H1 (cell line): Measurements from ENCODE around the gene TMEM225. TPM values are rescaled to one million over a fixed set of nuclear protein-coding genes. Genes with fewer than 3 reads are reported as not detected.

ENCODE experiments used
- CTCF ChIA-PET: fragments of 300-600 bp; sonication (Branson Sonifier 250); formaldehyde crosslinking; loops from one replicate; lab custom pipeline; 2021; ENCODE audit not compliant: partially characterized antibody; lab: Charles Lee
- POLR2A ChIA-PET: fragments of 300-600 bp; sonication (Branson Sonifier 250); formaldehyde crosslinking; loops from one replicate; lab custom pipeline; 2021; ENCODE audit warnings: inconsistent platforms; ENCODE audit not compliant: partially characterized antibody; lab: Charles Lee
- DNase-seq, 2 experiments: peaks; one replicate each; pipeline versions ENCODE4 v3.0.0 to v3.0.0-alpha.2; 2010 to 2022; ENCODE audit warnings: low spot score in 2 of 2, low read depth in 1 of 2, mixed read lengths in 1 of 2
- FAIRE-seq: peaks from 2 replicates; lab custom pipeline; 2011; peaks lifted over from hg19 to GRCh38; lab: Jason Lieb, UNC
- H2AFZ ChIP-seq: 2 replicates; pipeline ENCODE4 v1.8.1; 2012; ENCODE audit warnings: low read length, inconsistent platforms
- H2AK5ac ChIP-seq: 2 replicates; pipeline ENCODE4 v1.6.1; 2013; ENCODE audit warnings: low read depth, low read length
- H2BK120ac ChIP-seq: replicated peaks from 2 replicates; pipeline ENCODE3; 2013; ENCODE audit warnings: low read depth, low read length, inconsistent platforms
- H2BK12ac ChIP-seq: 2 replicates; pipeline ENCODE4 v1.6.1; 2013; ENCODE audit warnings: low read depth, low read length
- H2BK15ac ChIP-seq: 2 replicates; pipeline ENCODE4 v1.6.1; 2013; ENCODE audit warnings: low read length
- H2BK20ac ChIP-seq: 2 replicates; pipeline ENCODE4 v1.6.1; 2013; ENCODE audit warnings: low read length
- H2BK5ac ChIP-seq: 2 replicates; pipeline ENCODE4 v1.6.1; 2013; ENCODE audit warnings: low read depth, low read length
- H3K14ac ChIP-seq: 2 replicates; pipeline ENCODE4 v1.6.1; 2013; ENCODE audit warnings: inconsistent platforms; ENCODE audit not compliant: insufficient read length
- H3K18ac ChIP-seq: 2 replicates; pipeline ENCODE4 v1.6.1; 2013; ENCODE audit warnings: low read length; ENCODE audit errors: extremely low read depth
- H3K23ac ChIP-seq: 2 replicates; pipeline ENCODE4 v1.6.1; 2013; ENCODE audit warnings: inconsistent platforms; ENCODE audit not compliant: insufficient read length
- H3K23me2 ChIP-seq: 2 replicates; pipeline ENCODE4 v1.6.1; 2013; ENCODE audit warnings: low read depth, low read length
- H3K27ac ChIP-seq: 2 replicates; pipeline ENCODE4 v1.6.1; 2011; ENCODE audit warnings: low read depth, low read length, inconsistent platforms
- H3K27me3 ChIP-seq, 4 experiments: replicated peaks in 1 of 4; 1 replicate in 1 of 4; 2 replicates in 3 of 4; pipeline versions ENCODE4 v1.6.1 to v1.8.1; 2011 to 2013; ENCODE audit warnings: low read length in 3 of 4, mild to moderate bottlenecking in 3 of 4, inconsistent platforms in 2 of 4, mixed read lengths in 2 of 4, moderate library complexity in 1 of 4; ENCODE audit not compliant: control insufficient read depth in 3 of 4, insufficient read depth in 3 of 4; ENCODE audit errors: extremely low read depth in 1 of 4
- H3K36me3 ChIP-seq, 4 experiments: 2 replicates each; pipeline versions ENCODE4 v1.6.1 to v1.8.1; 2011 to 2013; ENCODE audit warnings: mild to moderate bottlenecking in 4 of 4, low read length in 3 of 4, moderate library complexity in 2 of 4, control low read depth in 1 of 4, inconsistent platforms in 1 of 4; ENCODE audit not compliant: insufficient read depth in 4 of 4, control insufficient read depth in 2 of 4
- H3K4ac ChIP-seq: replicated peaks from 2 replicates; pipeline ENCODE3; 2013; ENCODE audit warnings: low read length, low read depth, mixed read lengths, inconsistent platforms; ENCODE audit not compliant: insufficient read length
- H3K4me1 ChIP-seq, 4 experiments: replicated peaks in 1 of 4; 1 replicate in 1 of 4; 2 replicates in 3 of 4; pipeline versions ENCODE4 v1.6.1 to v1.8.1; 2011 to 2013; ENCODE audit warnings: low read length in 3 of 4, inconsistent platforms in 2 of 4, mixed read lengths in 1 of 4; ENCODE audit not compliant: insufficient read depth in 4 of 4, control insufficient read depth in 3 of 4
- H3K4me2 ChIP-seq, 2 experiments: 2 replicates each; pipeline versions ENCODE4 v1.6.1 to v1.8.1; 2011 to 2013; ENCODE audit warnings: low read depth in 2 of 2, low read length in 2 of 2, control low read depth in 1 of 2, inconsistent platforms in 1 of 2, mild to moderate bottlenecking in 1 of 2; ENCODE audit not compliant: insufficient read depth in 1 of 2
- H3K4me3 ChIP-seq, 4 experiments: fragments of 200-600, 300-600 bp in 1 of 4; sonication (generic), shearing (Covaris generic), sonication (Bioruptor Twin) in 1 of 4; 2 replicates each; pipeline versions ENCODE4 v1.5.1 to v1.8.1; 2011 to 2016; ENCODE audit warnings: low read length in 4 of 4, low read depth in 3 of 4, control low read depth in 2 of 4, inconsistent platforms in 2 of 4, mild to moderate bottlenecking in 2 of 4, mixed read lengths in 1 of 4, moderate library complexity in 1 of 4; ENCODE audit not compliant: insufficient read depth in 2 of 4; ENCODE audit errors: extremely low read depth in 1 of 4
- H3K56ac ChIP-seq: replicated peaks from 2 replicates; pipeline ENCODE3; 2013; ENCODE audit warnings: low read depth, mild to moderate bottlenecking, mixed read lengths, low read length, inconsistent platforms; ENCODE audit not compliant: insufficient read length
- H3K79me1 ChIP-seq: 2 replicates; pipeline ENCODE4 v1.6.1; 2013; ENCODE audit warnings: low read depth, low read length, control low read depth
- H3K79me2 ChIP-seq, 2 experiments: 2 replicates each; pipeline versions ENCODE4 v1.6.1 to v1.8.1; 2012 to 2013; ENCODE audit warnings: low read length in 2 of 2, mild to moderate bottlenecking in 2 of 2, inconsistent platforms in 1 of 2; ENCODE audit not compliant: insufficient read depth in 2 of 2, control insufficient read depth in 1 of 2
- H3K9ac ChIP-seq, 4 experiments: replicated peaks in 1 of 4; 1 replicate in 1 of 4; 2 replicates in 3 of 4; pipeline versions ENCODE4 v1.6.1 to v1.8.1; 2011 to 2013; ENCODE audit warnings: low read depth in 3 of 4, low read length in 3 of 4, control low read depth in 2 of 4, mild to moderate bottlenecking in 2 of 4, moderate library complexity in 2 of 4, inconsistent platforms in 1 of 4; ENCODE audit errors: extremely low read depth in 1 of 4
- H3K9me3 ChIP-seq, 2 experiments: 2 replicates each; pipeline versions ENCODE4 v1.6.1 to v1.8.1; 2012 to 2013; ENCODE audit warnings: mild to moderate bottlenecking in 2 of 2, moderate library complexity in 2 of 2, control low read depth in 1 of 2, inconsistent platforms in 1 of 2, low read depth in 1 of 2, low read length in 1 of 2, mixed read lengths in 1 of 2; ENCODE audit not compliant: insufficient read depth in 2 of 2
- H4K20me1 ChIP-seq, 2 experiments: replicated peaks in 1 of 2; 2 replicates each; pipeline versions ENCODE3 to v1.8.1; 2011 to 2013; ENCODE audit warnings: inconsistent platforms in 2 of 2, low read length in 2 of 2, mild to moderate bottlenecking in 1 of 2; ENCODE audit not compliant: insufficient read depth in 2 of 2, control insufficient read depth in 1 of 2
- H4K5ac ChIP-seq: 2 replicates; pipeline ENCODE4 v1.6.1; 2013; ENCODE audit warnings: low read length, low read depth, mixed read lengths, inconsistent platforms; ENCODE audit not compliant: insufficient read length
- H4K8ac ChIP-seq: 2 replicates; pipeline ENCODE4 v1.8.0; 2013; ENCODE audit warnings: mild to moderate bottlenecking, moderate library complexity, low read length, inconsistent platforms; ENCODE audit not compliant: insufficient read depth; ENCODE audit errors: extremely low read depth
- H4K91ac ChIP-seq: replicated peaks from 2 replicates; pipeline ENCODE3; 2013; ENCODE audit warnings: low read length, mixed read lengths, inconsistent platforms; ENCODE audit not compliant: insufficient read length
- BACH1 ChIP-seq: IDR thresholded peaks from 2 replicates; pipeline ENCODE4 v1.6.1; 2012; ENCODE audit warnings: low read length, improper control_type of control experiment
- CBX5 ChIP-seq: fragments of 300-800, 300-1000 bp; sonication (generic); IDR thresholded peaks from 2 replicates; pipeline ENCODE4 v1.7.1; 2016; ENCODE audit warnings: antibody characterized with exemption, low read length, low read depth
- CEBPB ChIP-seq: IDR thresholded peaks from 2 replicates; pipeline ENCODE4 v1.6.1; 2012; ENCODE audit warnings: low read depth, low read length
- CHD1 ChIP-seq: IDR thresholded peaks from 2 replicates; pipeline ENCODE4 v1.6.1; 2012; ENCODE audit warnings: low read depth, low read length, improper control_type of control experiment
- GTF2F1 ChIP-seq: IDR thresholded peaks from 2 replicates; pipeline ENCODE4 v1.6.1; 2012; ENCODE audit warnings: low read depth, low read length, improper control_type of control experiment, borderline replicate concordance
- MAX ChIP-seq: IDR thresholded peaks from 2 replicates; pipeline ENCODE4 v1.6.1; 2012; ENCODE audit warnings: inconsistent platforms
- NANOG ChIP-seq: IDR thresholded peaks from 2 replicates; pipeline ENCODE4 v1.6.1; 2011; ENCODE audit warnings: low read length, low read depth, mild to moderate bottlenecking, inconsistent platforms; ENCODE audit not compliant: insufficient read depth, poor library complexity, severe bottlenecking
- NRF1 ChIP-seq: IDR thresholded peaks from 2 replicates; pipeline ENCODE4 v1.6.1; 2011; ENCODE audit warnings: mild to moderate bottlenecking, low read depth, low read length, improper control_type of control experiment
- POLR2AphosphoS5 ChIP-seq: IDR thresholded peaks from 2 replicates; pipeline ENCODE4 v1.6.1; 2011; ENCODE audit warnings: low read depth, low read length
- SAP30 ChIP-seq: fragments of 300-600 bp; sonication (generic); IDR thresholded peaks from 2 replicates; pipeline ENCODE4 v1.7.1; 2012; ENCODE audit warnings: low read length, moderate library complexity, mild to moderate bottlenecking, inconsistent platforms; ENCODE audit not compliant: insufficient read depth, insufficient replicate concordance
- SIRT6 ChIP-seq: IDR thresholded peaks from one replicate; pipeline ENCODE4 v1.7.1; 2012; ENCODE audit warnings: low read length, inconsistent platforms
- SIX5 ChIP-seq: IDR thresholded peaks from 2 replicates; pipeline ENCODE4 v1.6.1; 2011; ENCODE audit warnings: mild to moderate bottlenecking, low read depth, low read length
- SUZ12 ChIP-seq: fragments of 200-600 bp; sonication (generic); IDR thresholded peaks from 2 replicates; pipeline ENCODE4 v1.6.1; 2012; ENCODE audit warnings: mild to moderate bottlenecking, inconsistent platforms, low read length, moderate library complexity, mixed read lengths
- TAF1 ChIP-seq: IDR thresholded peaks from 2 replicates; pipeline ENCODE4 v1.6.1; 2011; ENCODE audit warnings: mild to moderate bottlenecking, low read depth, low read length
- ZNF274 ChIP-seq: IDR thresholded peaks from 2 replicates; pipeline ENCODE4 v1.7.0; 2012; ENCODE audit warnings: low read length, borderline replicate concordance; ENCODE audit errors: extremely low read depth
- WGBS, 2 experiments: shearing (Covaris generic) in 1 of 2; methylation state at CpG; one replicate each; pipeline versions ENCODE4 v1.1.6 to v1.1.7; 2013 to 2015; ENCODE audit warnings: low lambda C conversion rate in 2 of 2, mixed read lengths in 2 of 2, inconsistent platforms in 1 of 2, low coverage in 1 of 2, missing lambda C conversion rate in 1 of 2; ENCODE audit not compliant: insufficient replicate concordance in 2 of 2, insufficient coverage in 1 of 2, insufficient read length in 1 of 2; ENCODE audit errors: extremely low coverage in 1 of 2, missing lambda C conversion rate in 1 of 2; 5-methylcytosine and 5-hydroxymethylcytosine counted together
- polyA plus RNA-seq, 7 experiments: library from polyadenylated mRNA; depleted of rRNA in 3 of 7; stranded (reverse) in 5 of 7; unstranded in 2 of 7; fragments of >200 nt in 5 of 7; fragments of 200-250 nt in 2 of 7; gene quantifications; 1 replicate in 5 of 7; 2 replicates in 1 of 7; 4 replicates in 1 of 7; pipeline versions ENCODE4 v1.2.1 to v1.2.3, GENCODE V29; 2011 to 2013; ENCODE audit warnings: missing spikeins in 2 of 7, mixed read lengths in 2 of 7
- total RNA-seq: library from RNA; stranded (reverse); fragmentation: NEBNext Ultra II Directional; extraction: Animal tissue kit (Norgen Biotek cat#: 25700); gene quantifications from 2 replicates; pipeline ENCODE4 v1.2.1, GENCODE V29; 2021

TMEM225 gene
- total and polyA plus RNA-seq, 2 of the 8 experiments (the other 6 are each of a cell fraction or from before 2014, with no cell fraction given) = not detected

- no peak for DNase-seq
- WGBS, 2 experiments = 83% methylated on average over 3 of the region's 3 CpGs; no CpG with 5 or more reads in 1 of the 2 experiments
- Histone ChIP-seq H4K5ac (no peak overlapping the region), H3K4me2 (no peak overlapping the region), H4K8ac (no peak overlapping the region), H4K91ac (no peak overlapping the region), H3K27ac (no peak overlapping the region), H3K18ac (no peak overlapping the region), H3K14ac (no peak overlapping the region), H3K23me2 (no peaks in the 10 kb centered on the region), H4K20me1 (no peaks in the 10 kb centered on the region), H3K9me3 (no peaks in the 10 kb centered on the region), H3K79me2 (no peaks in the 10 kb centered on the region), H3K27me3 (no peaks in the 10 kb centered on the region), H2BK5ac (no peak overlapping the region), H3K56ac (no peak overlapping the region), H2BK20ac (no peak overlapping the region), H2AK5ac (no peak overlapping the region), H2BK15ac (no peak overlapping the region), H3K9ac (no peak overlapping the region), H3K36me3 (no peaks in the 10 kb centered on the region), H2AFZ (peak overlapping the region; percentile 67; the same call in 1 of the 2 replicates), H3K79me1 (no peaks in the 10 kb centered on the region), H3K4ac (no peak overlapping the region), H3K4me3 (no peak overlapping the region), H2BK12ac (no peak overlapping the region), H2BK120ac (no peak overlapping the region), H3K23ac (no peak overlapping the region), H3K4me1 (peaks cover 0 to 3% (median 0%) of the 10 kb centered on the region in 4 experiments; a peak in 2 of 7 replicates)
- no peak for FAIRE-seq
- ChIA-PET POLR2A (no interaction called here), CTCF (interaction anchor here (1.3 kb wide), 1 partner anchor 218 kb away, joined by 3 read pairs; no protein-coding TSS in a partner anchor)
- TF ChIP-seq NRF1 (no peak), SAP30 (no peak), MAX (no peak), CBX5 (no peak), SIRT6 (no peak), ZNF274 (no peak), CHD1 (no peak), NANOG (no peak), POLR2AphosphoS5 (no peak), SIX5 (no peak), SUZ12 (no peak), GTF2F1 (no peak), BACH1 (no peak), TAF1 (no peak), CEBPB (no peak)
Observed at GRCh38 chr11:123905826-123906225, 20.4 kb upstream of the TMEM225 start.
